Transverse colon (tissue), 4 donors: ENCODE results near the gene LAMA4. TPM values are rescaled to one million over a fixed set of nuclear protein-coding genes. Genes with fewer than 3 reads are reported as not detected.

ENCODE experiments used
- DNase-seq: peaks from one replicate; pipeline ENCODE4 v3.0.0-alpha.2; 2019
- H3K27ac ChIP-seq, 4 donors: fragments of 200-600 bp; sonication (generic); 2 replicates each; pipeline ENCODE4 v1.5.1; 2016 to 2018; ENCODE audit warnings: inconsistent platforms in 4 of 4
- H3K27me3 ChIP-seq: fragments of 200-600 bp; sonication (generic); 2 replicates; pipeline ENCODE4 v1.5.1; 2017; ENCODE audit warnings: inconsistent platforms
- H3K36me3 ChIP-seq, 4 donors: fragments of 200-600 bp; sonication (generic); 2 replicates each; pipeline ENCODE4 v1.5.1; 2017 to 2019; ENCODE audit warnings: inconsistent platforms in 4 of 4
- H3K4me1 ChIP-seq, 4 donors: fragments of 200-600 bp; sonication (generic); 2 replicates each; pipeline ENCODE4 v1.5.1; 2017 to 2020; ENCODE audit warnings: inconsistent platforms in 4 of 4
- H3K4me3 ChIP-seq, 4 donors: fragments of 200-600 bp; sonication (generic); 1 replicate in 1 of 4; 2 replicates in 3 of 4; pipeline versions ENCODE4 v1.5.1 to v1.6.1; 2017 to 2019; ENCODE audit warnings: inconsistent platforms in 4 of 4
- H3K9me3 ChIP-seq, 2 donors: fragments of 200-600 bp; sonication (generic); 2 replicates each; pipeline ENCODE4 v1.5.1; 2017 to 2019; ENCODE audit warnings: inconsistent platforms in 2 of 2
- EP300 ChIP-seq: sonication (generic); formaldehyde crosslinking; IDR thresholded peaks from one replicate; pipeline ENCODE4 v1.6.1; 2017; ENCODE audit warnings: antibody characterized with exemption, low read depth
- POLR2A ChIP-seq: fragments of 450-650 bp; IDR thresholded peaks from one replicate; pipeline ENCODE4 v1.6.1; 2016; ENCODE audit warnings: antibody characterized with exemption, mild to moderate bottlenecking, moderate library complexity
- POLR2AphosphoS5 ChIP-seq, 3 donors: sonication (generic); formaldehyde crosslinking; IDR thresholded peaks; one replicate each; pipeline ENCODE4 v1.6.1; 2016; ENCODE audit warnings: antibody characterized with exemption in 3 of 3
- WGBS, 2 donors: methylation state at CpG; one replicate each; pipeline ENCODE4 v1.1.5; 2018; ENCODE audit warnings: low coverage in 1 of 2; 5-methylcytosine and 5-hydroxymethylcytosine counted together
- in situ Hi-C, 4 donors: fragments of 200-750 bp; cut with MboI; loops; one replicate each; pipeline versions ENCODE4 v1.15.0 to v1.15.1; 2017; ENCODE audit warnings: low sequenced_read_pairs in 3 of 4, low pct_ligation_motif_present in 1 of 4, low pct_unique_long_range_greater_than_20kb in 1 of 4
- intact Hi-C: fragments of 100-400 bp; cut with DNase I; formaldehyde crosslinking; loops from one replicate; pipeline ENCODE4 v1.15.1; 2023; ENCODE audit warnings: low total_unique reads
- total RNA-seq, 4 donors: library from RNA; depleted of rRNA; stranded (reverse); fragments of >200 nt; gene quantifications; one replicate each; pipeline ENCODE4 v1.1.0, GENCODE V29; 2016
- TF ChIP-seq, protein P1 (sequence below), 5 experiments: fragments of 200-600 bp in 3 of 5; fragments of 450-650 bp in 2 of 5; sonication (generic) in 3 of 5; IDR thresholded peaks; 1 replicate in 2 of 5; 2 replicates in 3 of 5; pipeline ENCODE4 v1.5.1; 2016 to 2017; ENCODE audit warnings: antibody characterized with exemption in 5 of 5, inconsistent platforms in 3 of 5, mild to moderate bottlenecking in 2 of 5, moderate library complexity in 1 of 5

The LAMA4 gene
- total RNA-seq, 4 donors from 2014 or later = 27.3 to 54.9 (median 40.1) TPM

- Histone ChIP-seq H3K4me3 (no peak overlapping the region), H3K4me1 (peaks cover 0 to 16% (median 0%) of the 10 kb centered on the region in 4 donors), H3K9me3 (no peaks in the 10 kb centered on the region), H3K27ac (peak overlapping the region; percentile 63 to 78 (median 70)), H3K27me3 (no peaks in the 10 kb centered on the region), H3K36me3 (peaks cover 0 to 6% (median 0%) of the 10 kb centered on the region in 4 donors)
- TF ChIP-seq POLR2AphosphoS5 (IDR thresholded peaks at IDR 0.05) (peak in 1 of 3 donors; percentile 4), EP300 (no peak)
- no peak for DNase-seq
- in situ Hi-C loops (loop anchor here in 2 of 4 donors (10.0 to 25.0 kb wide), 2 partner anchors 413 to 446 kb away; no protein-coding TSS in a partner anchor), intact Hi-C loops (no loop called here)
- WGBS, 2 donors = 51 to 53% methylated on average over 3 to 5 of the region's 5 CpGs
Measured at GRCh38 chr6:112150363-112150762, 104.0 kb downstream of the LAMA4 start.

- H3K4me3 ChIP-seq = no peak overlapping the region
- in situ Hi-C loops = loop anchor here in 2 of 4 donors (10.0 to 25.0 kb wide), 2 partner anchors 412 to 445 kb away; no protein-coding TSS in a partner anchor
- TF ChIP-seq POLR2AphosphoS5 (IDR thresholded peaks at IDR 0.05) (peak in 2 of 3 donors; percentile 34 to 52), POLR2A (no peak), EP300 (no peak)
- TF ChIP-seq, protein P1, sequence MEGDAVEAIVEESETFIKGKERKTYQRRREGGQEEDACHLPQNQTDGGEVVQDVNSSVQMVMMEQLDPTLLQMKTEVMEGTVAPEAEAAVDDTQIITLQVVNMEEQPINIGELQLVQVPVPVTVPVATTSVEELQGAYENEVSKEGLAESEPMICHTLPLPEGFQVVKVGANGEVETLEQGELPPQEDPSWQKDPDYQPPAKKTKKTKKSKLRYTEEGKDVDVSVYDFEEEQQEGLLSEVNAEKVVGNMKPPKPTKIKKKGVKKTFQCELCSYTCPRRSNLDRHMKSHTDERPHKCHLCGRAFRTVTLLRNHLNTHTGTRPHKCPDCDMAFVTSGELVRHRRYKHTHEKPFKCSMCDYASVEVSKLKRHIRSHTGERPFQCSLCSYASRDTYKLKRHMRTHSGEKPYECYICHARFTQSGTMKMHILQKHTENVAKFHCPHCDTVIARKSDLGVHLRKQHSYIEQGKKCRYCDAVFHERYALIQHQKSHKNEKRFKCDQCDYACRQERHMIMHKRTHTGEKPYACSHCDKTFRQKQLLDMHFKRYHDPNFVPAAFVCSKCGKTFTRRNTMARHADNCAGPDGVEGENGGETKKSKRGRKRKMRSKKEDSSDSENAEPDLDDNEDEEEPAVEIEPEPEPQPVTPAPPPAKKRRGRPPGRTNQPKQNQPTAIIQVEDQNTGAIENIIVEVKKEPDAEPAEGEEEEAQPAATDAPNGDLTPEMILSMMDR (IDR thresholded peaks at IDR 0.05) = no peak
- H3K27me3 ChIP-seq = no peaks in the 10 kb centered on the region
- H3K4me1 ChIP-seq = peaks cover 0 to 16% (median 0%) of the 10 kb centered on the region in 4 donors
- intact Hi-C loops = no loop called here
- no peak for DNase-seq
- no peaks in the 10 kb centered on the region for H3K9me3 ChIP-seq
- H3K36me3 ChIP-seq = peaks cover 0 to 6% (median 0%) of the 10 kb centered on the region in 4 donors
- peak overlapping the region; percentile 63 to 78 (median 70) for H3K27ac ChIP-seq
- 57 to 76% methylated on average over 3 to 4 of the region's 4 CpGs for WGBS, 2 donors
Measured at GRCh38 chr6:112149719-112150263, 104.6 kb downstream of the LAMA4 start.

- intact Hi-C loops = no loop called here
- in situ Hi-C loops = no loop called here
- 39 to 50% methylated on average over 1 of the region's 1 CpG for WGBS, 2 donors
- Histone ChIP-seq H3K9me3 (no peaks in the 10 kb centered on the region), H3K27ac (peak overlapping the region; percentile 63 to 78 (median 70)), H3K4me3 (no peak overlapping the region), H3K4me1 (peaks cover 0 to 16% (median 0%) of the 10 kb centered on the region in 4 donors), H3K27me3 (no peaks in the 10 kb centered on the region), H3K36me3 (peaks cover 0 to 6% (median 2%) of the 10 kb centered on the region in 4 donors)
- TF ChIP-seq POLR2AphosphoS5 (IDR thresholded peaks at IDR 0.05) (no peak), POLR2A (no peak), EP300 (no peak)
- TF ChIP-seq, protein P1 (IDR thresholded peaks at IDR 0.05) = no peak
- DNase-seq = no peak
Measured at GRCh38 chr6:112149236-112149635, 105.1 kb downstream of the LAMA4 start.

GRCh38 chr6:112148103-112148502 is 106.3 kb downstream of the LAMA4 start:
- H3K4me1 ChIP-seq = peaks cover 0 to 16% (median 0%) of the 10 kb centered on the region in 4 donors
- no peak overlapping the region for H3K4me3 ChIP-seq
- 86 to 90% methylated on average over 2 to 6 of the region's 6 CpGs for WGBS, 2 donors
- no peak for DNase-seq
- intact Hi-C loops (no loop called here), in situ Hi-C loops (no loop called here)
- H3K36me3 ChIP-seq = peaks cover 0 to 6% (median 2%) of the 10 kb centered on the region in 4 donors
- H3K27ac ChIP-seq = peak overlapping the region in 1 of 4 donors; percentile 63
- no peaks in the 10 kb centered on the region for H3K27me3 ChIP-seq
- H3K9me3 ChIP-seq = no peaks in the 10 kb centered on the region
- TF ChIP-seq, protein P1 (IDR thresholded peaks at IDR 0.05) = no peak
- no peak for TF ChIP-seq EP300
- TF ChIP-seq POLR2AphosphoS5 (IDR thresholded peaks at IDR 0.05) = no peak
- TF ChIP-seq POLR2A = no peak
